Fibroblast of villous mesenchyme (primary cell): ENCODE measurements around the gene NMB. TPM values are rescaled to one million over a fixed set of nuclear protein-coding genes. Genes with fewer than 3 reads are reported as not detected.

Experiments
- DNase-seq: peaks from one replicate; pipeline ENCODE4 v3.0.0-alpha.2; 2010; ENCODE audit warnings: low read depth
- H3K4me3 ChIP-seq: 2 replicates; pipeline ENCODE4 v1.5.1; 2011; ENCODE audit warnings: low read depth, mild to moderate bottlenecking, low read length
- total RNA-seq: library from RNA; depleted of rRNA; stranded (reverse); fragments of >200 nt; gene quantifications from 2 replicates; pipeline ENCODE4 v1.2.3, GENCODE V29; 2012
- TF ChIP-seq, protein P1 (sequence below): IDR thresholded peaks from 2 replicates; pipeline ENCODE4 v1.5.1; 2012; ENCODE audit warnings: low read depth, mild to moderate bottlenecking, low read length; ENCODE audit not compliant: insufficient read depth

Gene NMB
- total RNA-seq, 1 donor: 1.7 TPM

DNA sequence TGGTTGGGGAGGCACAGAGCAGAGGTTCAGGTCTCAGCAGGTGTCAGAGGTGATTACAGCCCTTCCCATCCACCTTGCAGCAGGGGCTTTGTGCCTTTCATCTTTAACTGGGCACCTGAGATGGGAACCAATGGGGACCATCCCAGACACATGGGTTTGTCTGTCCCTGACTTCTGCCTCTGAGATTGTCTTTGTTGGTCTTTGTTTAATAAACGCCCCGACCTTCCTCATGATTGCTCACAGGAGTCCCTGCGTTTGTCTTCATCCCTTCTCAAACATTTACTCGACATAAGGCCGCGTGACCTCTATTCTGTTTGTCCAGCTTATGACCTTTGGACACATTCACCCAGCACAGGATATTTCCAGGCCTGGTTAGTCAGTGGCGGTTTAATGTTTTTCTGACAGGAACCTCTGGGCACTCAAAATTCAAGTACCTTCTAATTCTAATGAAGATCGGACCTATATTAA, 51.3 kb downstream of the NMB start:
- no peak for DNase-seq
- H3K4me3 ChIP-seq: no peak overlapping the region
- TF ChIP-seq, protein P1, sequence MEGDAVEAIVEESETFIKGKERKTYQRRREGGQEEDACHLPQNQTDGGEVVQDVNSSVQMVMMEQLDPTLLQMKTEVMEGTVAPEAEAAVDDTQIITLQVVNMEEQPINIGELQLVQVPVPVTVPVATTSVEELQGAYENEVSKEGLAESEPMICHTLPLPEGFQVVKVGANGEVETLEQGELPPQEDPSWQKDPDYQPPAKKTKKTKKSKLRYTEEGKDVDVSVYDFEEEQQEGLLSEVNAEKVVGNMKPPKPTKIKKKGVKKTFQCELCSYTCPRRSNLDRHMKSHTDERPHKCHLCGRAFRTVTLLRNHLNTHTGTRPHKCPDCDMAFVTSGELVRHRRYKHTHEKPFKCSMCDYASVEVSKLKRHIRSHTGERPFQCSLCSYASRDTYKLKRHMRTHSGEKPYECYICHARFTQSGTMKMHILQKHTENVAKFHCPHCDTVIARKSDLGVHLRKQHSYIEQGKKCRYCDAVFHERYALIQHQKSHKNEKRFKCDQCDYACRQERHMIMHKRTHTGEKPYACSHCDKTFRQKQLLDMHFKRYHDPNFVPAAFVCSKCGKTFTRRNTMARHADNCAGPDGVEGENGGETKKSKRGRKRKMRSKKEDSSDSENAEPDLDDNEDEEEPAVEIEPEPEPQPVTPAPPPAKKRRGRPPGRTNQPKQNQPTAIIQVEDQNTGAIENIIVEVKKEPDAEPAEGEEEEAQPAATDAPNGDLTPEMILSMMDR: no peak

DNA sequence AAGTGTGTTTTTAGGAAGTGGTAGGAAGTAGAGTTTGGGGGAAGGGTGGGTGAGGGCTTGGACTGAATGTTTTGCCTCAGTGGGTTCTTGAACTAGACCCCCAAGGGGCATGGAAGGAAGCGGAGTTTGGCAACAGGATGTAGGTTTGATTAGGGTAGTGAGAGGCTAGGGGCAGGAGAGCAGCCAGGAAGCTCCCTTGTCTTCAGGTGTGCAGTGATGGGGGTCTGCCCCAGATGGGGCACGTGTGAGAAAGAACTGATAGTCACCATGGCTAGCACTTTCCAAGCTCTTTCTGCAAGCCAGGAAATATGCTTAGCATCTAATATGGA, 52.5 kb downstream of the NMB start:
- TF ChIP-seq, protein P1: no peak
- no peak overlapping the region for H3K4me3 ChIP-seq
- no peak for DNase-seq

Other genes with a start within 250 kb of the NMB start
- gene ZSCAN2, start 57.2 kb downstream of the NMB start, total RNA-seq: 5.6 and 7.1 TPM in 2 replicates
- gene WDR73, start 3.9 kb downstream of the NMB start, total RNA-seq: 37.0 and 47.5 TPM in 2 replicates
- 170 and 225 TPM in 2 replicates for gene SEC11A, start 57.9 kb upstream of the NMB start, total RNA-seq
- 9.7 and 11.2 TPM in 2 replicates for gene ZNF592, start 90.4 kb upstream of the NMB start, total RNA-seq
- 0.86 and 1.3 TPM in 2 replicates for gene ALPK3, start 159.2 kb upstream of the NMB start, total RNA-seq
- not detected in 2 replicates for gene SLC28A1, start 226.5 kb upstream of the NMB start, total RNA-seq